Nucleus accumbens (tissue), 56 donors: ENCODE data around the gene STX1B.

Experiments
- DNase-seq, 56 donors: peaks; one replicate each; lab custom pipeline; 2025; lab: John Stamatoyannopoulos, UW

The STX1B gene

DNA sequence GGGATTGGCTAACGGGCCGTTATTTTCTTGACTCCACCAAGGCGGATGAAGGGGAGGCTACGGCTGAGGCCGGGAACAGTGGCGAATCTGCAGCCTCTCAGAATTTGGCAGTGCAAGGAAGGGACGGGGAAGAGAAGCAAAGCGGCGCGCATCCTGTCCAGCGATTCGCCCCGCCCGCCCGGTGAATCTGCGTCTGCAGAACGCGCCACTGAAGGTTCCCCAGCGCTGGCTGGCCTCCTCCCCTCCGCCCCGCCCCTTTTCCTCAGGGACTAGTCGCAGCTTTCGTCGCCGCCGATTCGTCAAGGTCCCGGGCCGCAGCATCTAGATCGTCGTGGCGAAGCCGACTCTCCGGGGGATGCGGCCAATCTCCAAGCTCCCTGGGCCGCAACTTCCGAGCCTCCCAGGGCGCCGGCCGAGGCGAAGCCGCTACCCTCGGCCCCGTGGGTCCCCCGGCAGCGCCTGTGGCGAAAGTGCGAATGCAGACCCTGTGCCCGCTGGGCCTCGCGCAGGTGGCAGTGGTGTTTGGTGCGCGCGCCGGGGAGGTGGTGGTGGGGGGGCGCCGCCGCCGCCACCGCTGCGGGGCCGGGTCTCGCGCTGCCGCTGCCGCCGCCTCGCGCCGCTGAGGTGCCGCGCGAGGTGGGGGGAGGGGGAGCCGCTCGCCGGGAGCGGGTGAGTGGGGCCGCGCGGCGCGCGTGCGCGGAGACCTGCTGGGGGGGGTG lies 52.8 kb downstream of the STX1B start, which contains the start of gene SETD1A:
SETD1A (plus strand) TSS at position 299 of the 719 bp plus-strand sequence. CDS start 978 bp downstream, outside the sequence.
- peak; percentile 75 to 97 (median 92) for DNase-seq

DNA sequence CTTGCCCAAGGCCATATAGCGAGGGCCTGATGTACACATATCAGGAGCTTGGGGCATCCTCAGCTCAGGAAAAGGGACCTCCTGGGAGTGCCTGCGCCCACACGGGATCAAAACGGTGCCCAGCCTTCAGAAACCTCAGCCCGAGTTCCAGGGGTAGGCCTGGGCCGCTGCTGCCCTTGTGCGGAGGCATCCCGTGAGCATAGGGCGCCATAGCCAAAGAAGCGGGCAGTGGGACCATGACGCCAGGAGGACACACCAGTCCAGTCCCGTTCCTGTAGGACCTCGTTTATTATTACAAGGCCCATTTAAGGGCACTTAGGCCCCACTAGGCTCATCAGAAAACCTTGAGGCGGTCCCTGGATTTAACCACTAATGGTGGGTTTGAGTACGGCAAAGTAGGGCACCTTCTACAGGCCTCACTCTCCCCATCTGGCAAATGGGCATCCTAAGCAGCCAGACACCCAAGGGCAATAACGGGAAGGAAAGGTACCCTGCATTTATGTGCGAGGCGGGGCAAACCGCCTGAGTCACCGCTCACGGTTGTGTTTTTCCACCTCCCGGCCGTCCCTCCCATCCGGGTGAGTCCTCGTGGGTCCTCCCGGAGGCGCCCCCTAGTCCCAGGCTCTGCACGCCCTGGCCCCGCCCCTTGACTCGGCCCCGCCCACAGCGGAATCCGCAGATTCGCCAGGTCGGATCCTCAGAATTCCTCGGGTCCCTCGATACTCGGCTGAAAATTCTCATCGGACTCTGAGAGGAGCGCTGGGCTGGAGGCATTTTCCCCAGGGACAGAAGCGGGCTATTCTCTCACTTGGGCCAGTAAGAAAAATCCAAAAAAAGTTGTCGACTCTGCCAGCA lies 53.6 kb downstream of the STX1B start:
- DNase-seq, result peak in 52 of 56 donors; percentile 40 to 88 (median 75)

DNA sequence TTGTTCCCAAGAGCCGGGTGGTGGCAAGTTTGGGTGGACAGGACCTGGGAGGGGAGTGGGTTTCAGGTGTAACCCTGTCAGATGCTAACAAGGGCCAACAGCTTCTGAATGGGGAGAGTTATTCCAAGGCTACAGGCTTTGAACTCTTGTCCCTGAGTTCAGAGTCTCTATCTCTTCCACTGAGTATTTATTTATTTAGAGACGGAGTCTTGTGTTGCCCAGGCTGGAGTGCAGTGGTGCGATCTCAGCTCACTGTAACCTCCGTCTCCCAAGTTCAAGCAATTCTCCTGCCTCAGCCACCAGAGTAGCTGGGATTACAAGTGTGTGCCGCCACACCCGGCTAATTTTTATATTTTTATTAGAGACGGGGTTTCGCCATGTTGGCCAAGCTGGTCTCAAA lies 55.4 kb downstream of the STX1B start:
- DNase-seq, result no peak

DNA sequence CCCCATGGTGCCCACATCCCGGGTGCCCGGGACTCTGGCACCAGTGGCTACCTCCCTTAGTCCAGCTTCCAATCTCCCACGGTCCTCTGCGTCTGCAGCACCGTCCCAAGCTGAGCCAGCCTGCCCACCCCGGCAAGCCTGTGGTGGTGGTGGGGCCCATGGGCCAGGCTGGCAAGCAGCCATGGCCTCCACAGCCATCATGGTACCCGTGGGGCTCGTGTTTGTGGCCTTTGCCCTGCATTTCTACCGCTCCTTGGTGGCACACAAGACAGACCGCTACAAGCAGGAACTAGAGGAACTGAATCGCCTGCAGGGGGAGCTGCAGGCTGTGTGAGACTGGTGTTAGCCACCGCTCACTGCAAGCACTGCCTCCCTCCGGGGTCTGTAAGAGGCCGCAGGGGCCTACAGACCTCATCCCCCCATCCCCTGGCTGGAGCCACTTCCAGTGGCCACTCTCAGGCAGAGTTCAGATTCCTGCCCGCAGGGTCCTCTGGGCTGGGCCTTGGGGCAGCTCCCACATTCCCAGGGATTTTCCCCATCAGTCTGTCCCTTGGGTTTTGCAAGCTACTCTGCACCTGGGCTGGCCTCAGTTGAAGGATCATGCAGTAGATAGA lies 56.8 kb downstream of the STX1B start:
- peak in 44 of 56 donors; percentile 7 to 76 (median 40) for DNase-seq

DNA sequence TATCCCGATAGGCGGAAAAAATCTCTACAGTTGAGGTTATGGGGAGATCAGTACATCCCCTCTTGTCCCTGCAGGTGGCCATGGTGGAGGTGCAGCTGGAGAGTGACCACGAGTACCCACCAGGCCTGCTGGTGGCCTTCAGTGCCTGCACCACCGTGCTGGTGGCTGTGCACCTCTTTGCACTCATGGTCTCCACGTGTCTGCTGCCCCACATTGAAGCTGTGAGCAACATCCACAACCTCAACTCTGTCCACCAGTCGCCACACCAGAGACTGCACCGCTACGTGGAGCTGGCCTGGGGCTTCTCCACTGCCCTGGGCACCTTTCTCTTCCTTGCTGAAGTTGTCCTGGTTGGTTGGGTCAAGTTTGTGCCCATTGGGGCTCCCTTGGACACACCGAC lies 57.3 kb downstream of the STX1B start:
- DNase-seq, result no peak

DNA sequence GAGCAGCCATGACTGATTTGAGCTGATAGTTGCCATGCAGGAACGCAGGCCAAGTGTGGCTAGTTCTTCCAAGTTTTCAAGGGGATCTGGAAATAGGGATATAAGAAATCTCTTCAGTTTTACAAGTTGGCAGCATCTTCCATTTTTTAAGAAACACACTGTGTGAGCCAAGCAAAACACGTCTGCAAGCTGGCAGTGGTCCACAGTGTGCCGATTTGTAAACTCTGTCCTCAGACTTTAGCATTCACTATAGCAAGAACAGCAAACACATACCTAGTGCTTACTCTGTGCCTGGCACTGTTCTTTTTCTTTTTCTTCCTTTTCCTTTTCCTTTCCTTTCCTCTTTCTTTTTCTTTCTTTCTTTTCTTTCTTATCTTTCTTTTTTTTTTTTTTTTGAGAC lies 58.7 kb downstream of the STX1B start:
- DNase-seq, result no peak

DNA sequence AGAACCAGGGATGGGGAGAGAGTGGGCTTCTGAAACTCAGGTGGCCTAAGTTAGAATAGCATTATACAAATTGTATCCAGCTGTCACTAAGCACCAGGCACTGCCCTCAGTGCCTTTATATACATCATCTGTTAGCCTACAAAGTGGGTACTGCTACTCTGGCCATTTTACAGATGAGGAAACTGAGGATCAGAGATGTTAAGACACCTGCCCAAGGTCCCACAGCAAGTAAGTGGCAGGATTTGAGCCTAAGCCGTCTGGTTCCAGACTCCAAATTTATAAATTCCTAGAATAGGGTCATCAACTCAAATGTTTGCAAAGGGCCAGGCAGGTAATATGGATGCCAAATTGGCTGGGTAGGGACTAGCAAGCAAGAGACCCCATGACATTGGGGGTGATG lies 59.2 kb downstream of the STX1B start:
- DNase-seq, result no peak

DNA sequence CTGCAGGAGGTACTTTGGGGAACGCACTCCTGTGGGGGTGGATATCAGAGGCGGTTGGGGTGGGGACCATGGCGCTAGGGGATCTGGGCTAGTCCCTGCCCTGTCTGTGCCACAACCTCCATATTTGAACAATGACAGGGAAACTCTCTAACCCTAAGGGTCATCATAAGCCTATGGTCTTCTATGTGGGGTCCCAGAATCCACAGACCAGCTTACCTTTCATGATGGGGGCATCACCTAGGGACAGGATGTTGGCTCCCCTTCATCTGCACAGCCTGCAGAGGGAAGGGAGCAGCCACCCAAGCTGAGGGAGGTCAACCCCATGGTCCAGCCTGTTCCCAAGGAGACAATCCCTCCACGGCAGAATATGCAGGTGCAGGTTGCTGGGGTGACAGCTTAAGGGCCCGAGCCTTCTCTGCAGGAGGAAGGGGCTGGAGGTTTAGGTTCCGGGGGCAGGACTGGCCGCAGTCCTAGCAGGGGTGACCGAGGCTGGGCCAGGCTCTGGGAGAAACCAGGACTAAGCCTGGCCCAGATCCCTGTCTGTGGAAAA lies 59.8 kb downstream of the STX1B start:
- DNase-seq, result no peak

DNA sequence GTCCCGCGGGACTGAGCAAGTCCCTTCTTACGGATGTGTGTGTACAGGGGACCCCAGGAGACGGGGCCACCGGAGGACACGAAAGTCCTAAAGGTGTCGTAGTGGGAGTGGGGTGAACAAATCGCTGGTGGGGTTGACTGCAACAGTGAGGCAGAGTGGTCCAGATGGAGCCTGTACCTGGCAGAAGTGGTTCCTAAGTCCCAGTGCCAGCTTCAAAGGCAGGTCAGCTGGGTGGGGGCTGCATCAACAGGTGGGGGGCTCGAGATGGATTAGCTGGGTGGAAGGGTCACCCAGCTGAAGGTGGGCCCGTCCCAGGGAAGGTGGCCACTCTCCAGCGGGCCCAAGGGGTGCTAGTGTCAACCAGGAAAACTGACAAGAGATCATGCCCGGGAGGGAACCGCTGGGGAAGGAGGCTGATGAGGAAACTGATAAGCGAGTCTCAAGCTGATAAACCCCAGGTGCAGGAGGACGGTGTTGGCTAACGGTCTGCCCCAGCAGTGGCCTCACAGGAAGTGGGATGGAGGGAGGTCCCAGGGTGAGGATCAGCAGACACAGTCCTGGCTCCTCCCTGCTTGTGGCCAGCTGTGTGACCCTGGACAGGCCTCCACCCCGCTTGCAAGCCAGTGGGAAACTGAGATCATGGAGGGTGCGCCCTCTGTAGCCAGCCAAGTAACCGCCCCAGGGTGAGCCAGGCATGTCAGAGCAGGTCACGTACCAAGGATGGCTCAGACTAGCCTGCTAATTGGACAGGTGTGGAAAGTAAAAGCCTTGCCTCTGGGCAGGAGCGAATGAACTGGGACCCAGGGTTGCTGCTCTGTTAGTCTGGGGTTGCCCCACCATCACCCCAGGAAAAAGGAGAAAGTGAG lies 60.6 kb downstream of the STX1B start:
- peak in 14 of 56 donors; percentile 4 to 39 (median 18) for DNase-seq

DNA sequence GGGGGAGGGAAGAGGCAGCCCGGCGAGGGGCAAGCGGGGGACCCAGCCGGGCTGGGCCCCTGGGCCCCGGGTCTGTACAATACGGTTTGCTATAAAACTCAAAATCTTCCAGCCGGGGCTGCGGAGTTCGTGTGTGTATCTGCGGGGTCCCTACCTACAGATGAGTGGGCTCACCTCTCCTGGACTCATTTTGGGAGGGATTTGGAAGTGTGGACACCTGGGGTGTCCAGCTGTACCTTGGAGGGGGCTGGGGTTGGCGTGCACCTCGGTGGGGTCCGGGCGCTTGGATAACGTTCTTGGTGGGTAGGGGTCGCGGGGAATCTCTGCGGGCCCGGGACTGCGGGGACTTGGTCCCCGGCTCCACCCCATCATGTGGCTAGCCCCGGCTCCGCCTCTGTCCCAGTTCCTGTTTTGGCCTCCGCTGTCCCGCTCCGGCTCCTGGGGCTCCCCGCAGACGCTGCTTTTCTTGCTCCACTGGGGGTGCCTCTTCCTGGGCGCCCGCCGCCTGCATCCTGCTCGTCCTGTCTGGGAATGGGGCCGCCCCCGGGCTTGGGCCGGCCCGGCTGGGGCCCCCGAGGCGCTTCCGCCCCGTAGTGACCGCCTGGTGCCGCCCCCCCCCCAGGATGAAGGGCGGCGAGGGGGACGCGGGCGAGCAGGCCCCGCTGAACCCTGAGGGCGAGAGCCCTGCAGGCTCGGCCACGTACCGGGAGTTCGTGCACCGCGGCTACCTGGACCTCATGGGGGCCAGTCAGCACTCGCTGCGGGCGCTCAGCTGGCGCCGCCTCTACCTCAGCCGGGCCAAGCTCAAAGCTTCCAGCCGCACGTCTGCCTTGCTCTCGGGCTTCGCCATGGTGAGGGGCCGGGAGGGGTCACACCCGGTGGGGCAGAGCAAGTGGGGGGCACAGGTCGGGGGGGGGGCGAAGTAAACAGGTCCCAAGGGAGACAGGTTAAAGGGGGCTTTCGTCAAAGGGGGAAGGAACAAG lies 61.5 kb downstream of the STX1B start, which contains the start of gene ORAI3:
ORAI3 (plus strand) TSS at position 402 of the 983 bp plus-strand sequence; CDS start at position 624, 222 bp downstream.
- peak in 47 of 56 donors; percentile 17 to 80 (median 57) for DNase-seq

DNA sequence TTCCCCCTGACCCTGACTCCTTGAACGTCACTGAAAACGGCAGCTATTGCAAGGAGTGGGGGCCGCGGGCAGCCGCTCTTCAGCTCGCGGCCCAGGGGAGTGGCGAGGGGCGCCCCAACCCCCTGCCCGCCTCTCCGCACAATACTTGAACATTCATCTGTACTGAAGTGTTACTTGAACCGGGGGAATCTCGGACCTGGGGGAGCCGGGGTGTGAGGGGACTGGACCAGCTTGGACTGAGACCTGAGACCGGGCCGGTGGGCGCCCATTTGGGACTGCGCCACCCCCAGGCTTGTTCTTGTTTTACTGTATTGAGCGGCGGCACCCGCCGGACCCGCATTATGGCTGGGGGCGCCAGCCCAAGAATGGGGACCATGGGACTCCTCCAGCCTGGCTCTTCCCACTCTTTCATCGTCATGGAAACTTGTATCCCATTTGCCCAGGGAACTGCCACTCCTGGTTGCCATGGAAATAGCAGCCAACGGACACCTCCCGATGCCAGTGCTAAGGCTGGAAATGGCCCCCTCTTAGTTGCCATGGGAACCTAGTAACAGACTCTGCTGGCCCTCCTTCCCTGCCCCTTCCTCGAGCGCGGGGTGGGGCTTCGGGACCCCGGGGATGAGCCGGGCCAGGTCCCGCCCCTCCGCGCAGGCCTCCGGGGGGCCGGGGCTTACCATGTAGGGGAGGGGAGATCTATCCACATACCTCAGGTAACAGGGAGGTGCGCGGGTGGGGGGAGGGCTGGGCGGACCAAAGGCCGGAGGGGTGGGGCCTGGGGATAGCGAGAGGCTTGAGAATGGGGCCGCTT lies 62.4 kb downstream of the STX1B start:
- peak in 55 of 56 donors; percentile 51 to 98 (median 88) for DNase-seq

DNA sequence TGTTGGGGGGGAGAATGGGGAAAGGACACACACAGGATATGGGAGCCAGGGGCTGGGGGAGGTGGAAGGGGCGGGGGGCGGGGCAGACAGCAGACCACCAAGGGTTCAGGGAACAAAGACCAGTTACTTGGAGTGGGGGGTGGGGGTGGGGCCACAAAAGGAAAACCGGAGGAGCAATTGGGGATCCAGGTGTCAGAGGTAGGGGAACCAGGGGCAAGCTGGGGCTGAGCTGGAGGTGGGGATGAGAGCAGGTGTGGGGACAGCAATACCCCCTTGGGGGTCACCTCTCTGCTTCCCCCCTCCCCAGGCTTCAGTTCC lies 62.9 kb downstream of the STX1B start:
- no peak for DNase-seq

DNA sequence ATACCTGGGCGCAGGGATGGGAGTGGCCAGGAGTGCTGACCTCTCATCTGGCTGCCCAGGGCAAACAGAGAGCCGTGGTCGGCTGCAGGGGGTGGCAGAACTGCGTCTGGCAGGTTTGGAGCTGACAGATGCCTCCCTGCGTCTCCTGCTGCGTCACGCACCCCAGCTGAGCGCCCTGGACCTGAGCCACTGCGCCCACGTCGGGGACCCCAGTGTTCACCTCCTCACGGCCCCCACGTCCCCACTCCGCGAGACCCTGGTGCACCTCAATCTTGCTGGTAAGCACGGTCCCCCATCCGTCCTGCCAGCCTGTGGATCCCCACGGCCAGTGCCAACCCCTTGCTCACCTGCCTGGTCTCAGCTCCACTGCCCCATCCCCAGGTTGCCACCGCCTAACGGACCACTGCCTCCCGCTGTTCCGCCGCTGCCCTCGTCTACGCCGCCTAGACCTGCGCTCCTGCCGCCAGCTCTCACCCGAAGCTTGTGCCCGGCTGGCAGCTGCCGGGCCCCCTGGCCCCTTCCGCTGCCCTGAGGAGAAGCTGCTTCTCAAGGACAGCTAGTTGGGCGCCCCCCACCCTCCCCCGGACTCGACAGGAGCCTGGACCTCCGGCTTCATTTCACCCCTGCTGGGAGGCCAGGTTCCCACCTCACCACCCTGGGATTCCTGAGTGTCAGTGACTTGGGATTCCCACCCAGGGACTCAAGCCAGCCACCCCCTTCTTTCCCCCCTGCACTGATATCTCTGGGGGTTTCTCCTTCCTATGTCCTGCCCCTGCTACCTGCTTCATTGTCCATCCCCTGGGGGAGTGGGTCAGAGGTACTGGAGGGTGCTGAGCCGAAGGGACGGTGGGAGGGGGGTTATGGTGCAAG lies 63.5 kb downstream of the STX1B start:
- no peak for DNase-seq

DNA sequence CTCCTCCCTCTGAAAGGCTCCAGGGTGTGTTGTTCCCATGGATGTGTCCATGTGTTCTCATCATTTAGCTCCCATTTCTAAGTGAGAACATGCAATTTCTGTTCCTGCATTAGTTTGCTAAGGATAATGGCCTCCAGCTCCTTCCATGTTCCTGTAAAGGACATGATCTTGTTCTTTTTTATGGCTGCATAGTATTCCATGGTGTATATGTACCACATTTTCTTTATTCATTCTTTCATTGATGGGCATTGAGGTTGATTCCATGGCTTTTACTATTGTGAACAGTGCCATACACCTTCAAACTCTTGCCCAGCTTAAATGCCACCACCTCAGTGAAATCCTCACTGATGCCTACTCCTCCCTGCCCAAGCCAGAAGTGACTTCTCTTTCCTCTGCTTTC lies 66.1 kb downstream of the STX1B start:
- DNase-seq, result no peak

DNA sequence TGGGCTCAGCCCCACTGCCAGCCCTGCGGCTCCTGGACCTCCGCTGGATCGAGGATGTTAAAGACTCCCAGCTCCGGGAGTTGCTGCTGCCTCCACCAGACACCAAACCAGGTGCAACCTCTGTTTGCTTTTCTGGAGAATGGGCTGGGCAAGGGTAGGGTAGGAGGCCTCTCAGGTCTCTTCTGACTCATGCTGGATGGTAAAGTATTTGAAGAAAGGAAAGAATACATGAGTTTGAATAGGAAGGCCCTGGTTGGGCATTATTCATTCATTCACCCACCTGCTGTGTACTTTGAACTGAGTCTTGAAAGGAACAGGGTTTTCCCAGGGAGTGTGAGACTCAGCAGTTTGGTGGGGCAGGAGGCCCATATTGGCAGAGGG lies 68.0 kb downstream of the STX1B start:
- DNase-seq, result no peak

DNA sequence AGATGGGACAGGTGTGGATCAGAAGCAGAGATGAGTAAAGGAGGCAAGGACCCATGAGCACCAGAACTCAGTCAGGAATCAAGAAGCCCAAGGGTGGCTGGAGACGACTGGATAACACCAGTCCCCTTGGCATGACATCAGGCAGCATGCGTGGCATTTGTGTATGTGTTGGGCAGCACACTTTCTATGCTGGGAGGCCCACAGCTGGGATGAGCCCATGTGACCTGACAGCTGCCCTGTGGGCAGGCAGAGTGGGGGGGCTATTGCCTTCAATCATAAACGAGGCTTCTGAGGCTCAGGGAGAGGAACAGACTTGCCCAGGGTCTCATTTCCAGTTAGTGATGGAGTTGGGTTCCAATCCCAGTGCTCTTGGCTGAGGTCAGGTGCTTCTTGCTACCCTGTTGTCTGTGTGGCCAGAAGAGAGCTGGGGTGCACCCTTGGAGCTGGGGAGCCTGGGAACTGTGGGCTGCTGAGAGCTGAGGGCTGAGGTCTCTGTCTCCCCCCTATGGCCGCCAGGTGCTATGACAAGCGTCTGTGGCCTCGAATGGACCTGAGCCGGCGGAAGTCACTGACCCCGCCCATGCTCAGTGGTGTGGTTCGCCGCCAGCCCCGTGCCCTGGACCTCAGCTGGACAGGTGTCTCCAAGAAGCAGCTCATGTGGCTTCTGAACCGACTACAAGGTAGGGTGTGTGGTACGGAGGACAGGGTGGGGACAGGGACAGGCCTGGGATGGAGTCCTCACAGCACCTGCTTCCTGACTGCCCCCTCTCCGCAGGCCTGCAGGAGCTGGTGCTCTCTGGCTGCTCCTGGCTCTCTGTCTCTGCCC lies 68.6 kb downstream of the STX1B start:
- peak in 31 of 56 donors; percentile 4 to 59 (median 31) for DNase-seq
